Ovary (tissue), 3 donors: ENCODE results near the gene LRRC23.

ENCODE experiments used
- POLR2A ChIP-seq: fragments of 450-650 bp; IDR thresholded peaks from one replicate; pipeline ENCODE4 v1.6.1; 2017; ENCODE audit warnings: antibody characterized with exemption, mild to moderate bottlenecking, moderate library complexity
- TF ChIP-seq, protein P1 (sequence below), 3 donors: fragments of 450-650 bp in 2 of 3; fragments of 200-600 bp in 1 of 3; IDR thresholded peaks; one replicate each; pipeline versions ENCODE4 v1.5.1 to v1.8.0; 2016 to 2022; ENCODE audit warnings: antibody characterized with exemption in 3 of 3, mild to moderate bottlenecking in 1 of 3
- donor health status: DM: no; HTN: no; CAD: no.

DNA sequence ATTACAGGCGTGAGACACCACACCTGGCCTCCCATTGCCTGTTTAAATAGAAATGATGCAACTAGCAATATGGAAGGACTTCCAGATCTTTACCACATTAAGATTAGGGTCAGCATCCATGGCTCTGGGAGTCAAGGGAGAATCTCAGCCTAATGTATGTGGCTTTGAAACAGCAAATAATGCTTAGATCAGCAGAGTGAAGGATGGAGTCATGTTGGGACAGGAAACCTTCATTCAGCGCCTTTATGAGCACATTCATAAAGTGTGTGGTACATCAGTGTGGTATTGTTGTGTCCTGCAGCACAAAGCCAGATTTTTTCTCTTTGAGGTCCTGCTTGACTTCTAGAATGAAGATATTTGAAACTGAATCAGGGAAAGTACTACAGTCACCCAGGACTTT is 16.3 kb upstream of the LRRC23 start:
- TF ChIP-seq, protein P1, sequence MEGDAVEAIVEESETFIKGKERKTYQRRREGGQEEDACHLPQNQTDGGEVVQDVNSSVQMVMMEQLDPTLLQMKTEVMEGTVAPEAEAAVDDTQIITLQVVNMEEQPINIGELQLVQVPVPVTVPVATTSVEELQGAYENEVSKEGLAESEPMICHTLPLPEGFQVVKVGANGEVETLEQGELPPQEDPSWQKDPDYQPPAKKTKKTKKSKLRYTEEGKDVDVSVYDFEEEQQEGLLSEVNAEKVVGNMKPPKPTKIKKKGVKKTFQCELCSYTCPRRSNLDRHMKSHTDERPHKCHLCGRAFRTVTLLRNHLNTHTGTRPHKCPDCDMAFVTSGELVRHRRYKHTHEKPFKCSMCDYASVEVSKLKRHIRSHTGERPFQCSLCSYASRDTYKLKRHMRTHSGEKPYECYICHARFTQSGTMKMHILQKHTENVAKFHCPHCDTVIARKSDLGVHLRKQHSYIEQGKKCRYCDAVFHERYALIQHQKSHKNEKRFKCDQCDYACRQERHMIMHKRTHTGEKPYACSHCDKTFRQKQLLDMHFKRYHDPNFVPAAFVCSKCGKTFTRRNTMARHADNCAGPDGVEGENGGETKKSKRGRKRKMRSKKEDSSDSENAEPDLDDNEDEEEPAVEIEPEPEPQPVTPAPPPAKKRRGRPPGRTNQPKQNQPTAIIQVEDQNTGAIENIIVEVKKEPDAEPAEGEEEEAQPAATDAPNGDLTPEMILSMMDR (IDR thresholded peaks at IDR 0.05) = no peak
- TF ChIP-seq POLR2A = no peak
